ENCODE results near the gene GPRIN1.

GPRIN1 gene

GRCh38 chr5:176644294-176644693 lies 34.3 kb upstream of the GPRIN1 start:
- in situ Hi-C loops (cut with MboI; ENCODE audit: low sequenced_read_pairs): no loop called here

- in situ Hi-C loops (cut with MboI; ENCODE audit: low sequenced_read_pairs): no loop called here
Observed at GRCh38 chr5:176643491-176644219, 33.7 kb upstream of the GPRIN1 start.

- in situ Hi-C loops (cut with MboI; ENCODE audit: low sequenced_read_pairs): no loop called here
Observed at GRCh38 chr5:176642675-176643490, 32.9 kb upstream of the GPRIN1 start.

GRCh38 chr5:176640616-176641015 lies 30.7 kb upstream of the GPRIN1 start:
- in situ Hi-C loops (cut with MboI; ENCODE audit: low sequenced_read_pairs): no loop called here

GRCh38 chr5:176639981-176640380 lies 30.0 kb upstream of the GPRIN1 start:
- in situ Hi-C loops (cut with MboI; ENCODE audit: low sequenced_read_pairs): no loop called here

- in situ Hi-C loops (cut with MboI; ENCODE audit: low sequenced_read_pairs): no loop called here
Observed at GRCh38 chr5:176639208-176639607, 29.3 kb upstream of the GPRIN1 start.

GRCh38 chr5:176638437-176638836 lies 28.5 kb upstream of the GPRIN1 start:
- in situ Hi-C loops (cut with MboI; ENCODE audit: low sequenced_read_pairs): no loop called here

- in situ Hi-C loops (cut with MboI; ENCODE audit: low sequenced_read_pairs): no loop called here
Observed at GRCh38 chr5:176637556-176637955, 27.6 kb upstream of the GPRIN1 start.

GRCh38 chr5:176636426-176636825 lies 26.5 kb upstream of the GPRIN1 start:
- in situ Hi-C loops (cut with MboI; ENCODE audit: low sequenced_read_pairs): no loop called here

GRCh38 chr5:176633598-176633997 lies 23.6 kb upstream of the GPRIN1 start:
- in situ Hi-C loops (cut with MboI; ENCODE audit: low sequenced_read_pairs): no loop called here

GRCh38 chr5:176632745-176633144 lies 22.8 kb upstream of the GPRIN1 start:
- in situ Hi-C loops (cut with MboI; ENCODE audit: low sequenced_read_pairs): no loop called here

- in situ Hi-C loops (cut with MboI; ENCODE audit: low sequenced_read_pairs): no loop called here
Observed at GRCh38 chr5:176631383-176632200, 21.6 kb upstream of the GPRIN1 start.

- in situ Hi-C loops (cut with MboI; ENCODE audit: low sequenced_read_pairs): no loop called here
Observed at GRCh38 chr5:176630681-176631222, 20.8 kb upstream of the GPRIN1 start.

- in situ Hi-C loops (cut with MboI; ENCODE audit: low sequenced_read_pairs): no loop called here
Observed at GRCh38 chr5:176629853-176630680, 20.1 kb upstream of the GPRIN1 start, which contains the start of the genes EIF4E1B and SNCB. TSS of gene EIF4E1B (plus strand) at chr5:176630675. CDS start at chr5:176642788, 12,113 bp downstream. TSS of gene SNCB (minus strand) at chr5:176630534. CDS start at chr5:176629654, 880 bp downstream.

- in situ Hi-C loops (cut with MboI; ENCODE audit: low sequenced_read_pairs): no loop called here
Observed at GRCh38 chr5:176629317-176629852, 19.4 kb upstream of the GPRIN1 start.

GRCh38 chr5:176628406-176629228 lies 18.7 kb upstream of the GPRIN1 start:
- in situ Hi-C loops (cut with MboI; ENCODE audit: low sequenced_read_pairs): no loop called here

- in situ Hi-C loops (cut with MboI; ENCODE audit: low sequenced_read_pairs): no loop called here
Observed at GRCh38 chr5:176627582-176627981, 17.6 kb upstream of the GPRIN1 start.

- in situ Hi-C loops (cut with MboI; ENCODE audit: low sequenced_read_pairs): no loop called here
Observed at GRCh38 chr5:176626876-176627236, 16.9 kb upstream of the GPRIN1 start.

All from HL-60/S4 treated with retinoic acid at 250 ng/mL for 4 days and 3 days (cell line).